ENCODE measurements around the gene RPS10.

- TF ChIP-seq POLR2AphosphoS5 (IDR thresholded peaks at IDR 0.05; ENCODE audit: low read depth, low read length), result no peak
- no peak for TF ChIP-seq TAF1 (IDR thresholded peaks at IDR 0.05; ENCODE audit: borderline replicate concordance, low read depth, low read length)
- TF ChIP-seq POLR2A (IDR thresholded peaks at IDR 0.05; ENCODE audit: low read depth, low read length), result no peak
These were observed 46.6 kb upstream of the RPS10 start for GRCh38 chr6:34472425-34472824.
